Measurements from ENCODE around the gene PSME1. TPM values are rescaled to one million over a fixed set of nuclear protein-coding genes. Genes with fewer than 3 reads are reported as not detected.
A peak's percentile ranks its signal among the peaks of the same experiment; 100 is the strongest.

Gene PSME1
- total and polyA plus RNA-seq, 10 of the 15 experiments (the other 5 are each of a cell fraction or from before 2014, with no cell fraction given) = 250 to 1,378 (median 412) TPM

GRCh38 chr14:24094841-24095270, 41.1 kb upstream of the PSME1 start:
- ChIA-PET SMC1A (ENCODE audit: uncharacterized antibody, unreplicated experiment) (interaction anchor here (0.6 to 9.2 kb wide), 11 partner anchors 11 to 148 kb away, joined by 3 to 195 read pairs (median 7); partner anchors contain the start of genes DCAF11, IPO4, IRF9 and NRL), POLR2A (interaction anchor here (1.0 to 6.8 kb wide), 14 partner anchors 10 to 148 kb away, joined by 3 to 90 read pairs (median 14); partner anchors contain the start of genes CARMIL3, DCAF11, EMC9 and IRF9), CTCF (interaction anchor here (0.7 to 11.2 kb wide), 11 partner anchors 9 to 506 kb away, joined by 3 to 294 read pairs (median 7); partner anchors contain the start of genes DCAF11, IRF9, NRL and PSME2), RAD21 (ENCODE audit: unreplicated experiment) (interaction anchor here (1.1 to 9.1 kb wide), 14 partner anchors 13 to 213 kb away, joined by 3 to 153 read pairs (median 6); partner anchors contain the start of genes CARMIL3, CIDEB, DCAF11 and IPO4)
- in situ Hi-C loops (cut with MboI) = loop anchor here (5.0 kb wide), 2 partner anchors 38 to 118 kb away; no protein-coding TSS in a partner anchor
- Histone ChIP-seq H3K4me1 (ENCODE audit: control insufficient read depth, insufficient read depth, low read length) (0 out of 2 replicates have a peak, but pooled peaks cover 3% of the 10 kb centered on the region), H3K9me3 (replicated peaks; ENCODE audit: control insufficient read depth, insufficient read depth, low read length) (no peaks in the 10 kb centered on the region), H3K36me3 (ENCODE audit: control insufficient read depth in 2 of 2, insufficient read depth in 2 of 2, low read length in 1 of 2) (peaks cover 0 to 11% of the 10 kb centered on the region in 2 experiments; a peak in 2 of 4 replicates), H3K9ac (ENCODE audit: control insufficient read depth, insufficient read depth, low read length) (peak overlapping the region; percentile 100), H3K4me2 (ENCODE audit: control insufficient read depth, insufficient read depth) (peak overlapping the region; percentile 64), H3K27me3 (replicated peaks in 1 of 2; ENCODE audit: control insufficient read depth in 2 of 2, insufficient read depth in 2 of 2, low read length in 1 of 2) (no peaks in the 10 kb centered on the region), H2AFZ (ENCODE audit: control insufficient read depth, low read depth, low read length) (peak overlapping the region; percentile 36; the same call in 1 of the 2 replicates), H4K20me1 (ENCODE audit: control insufficient read depth, insufficient read depth) (no peaks in the 10 kb centered on the region), H3K79me2 (ENCODE audit: control insufficient read depth, insufficient read depth, low read length) (peaks cover 24% of the 10 kb centered on the region), H3K4me3 (peak overlapping the region; percentile 98), H3K27ac (ENCODE audit: control insufficient read depth, insufficient read depth) (peak overlapping the region; percentile 99)
- ATAC-seq (peak; percentile 1), DNase-seq (ENCODE audit: low read depth, low spot score) (no peak), FAIRE-seq (no peak)
- WGBS (ENCODE audit: insufficient coverage, insufficient replicate concordance, low lambda C conversion rate, missing lambda C conversion rate) = 1% methylated on average over 14 of the region's 14 CpGs
- intact Hi-C loops (cut with micrococcal nuclease; ENCODE audit: unreplicated experiment) = loop anchor here (1.0 to 5.0 kb wide), 3 partner anchors 19 to 202 kb away; partner anchors contain the start of genes DCAF11, DHRS1, IRF9 and NOP9
- TSS peak; percentile 89 for BruUV-seq (replicated peaks)
- TF ChIP-seq RB1 (IDR thresholded peaks at IDR 0.05; ENCODE audit: borderline replicate concordance) (0 out of 2 replicates have a peak, but pooled peaks have one; percentile 7), TCF3 (IDR thresholded peaks at IDR 0.05; ENCODE audit: borderline replicate concordance, insufficient read depth, low read depth, low read length) (0 out of 2 replicates have a peak, but pooled peaks have one; percentile 7), NFIC (IDR thresholded peaks at IDR 0.05; ENCODE audit: low read depth, low read length) (0 out of 2 replicates have a peak, but pooled peaks have one; percentile 49), SMAD5 (IDR thresholded peaks at IDR 0.05; ENCODE audit: low read depth) (no peak)
